GM10248 (cell line): ENCODE data around the gene TMPRSS6.

Experiments
- CTCF ChIA-PET: fragments of 300-600 bp; sonication (Branson Sonifier 250); formaldehyde crosslinking; extraction: SDS; loops from one replicate; lab custom pipeline; 2021; ENCODE audit warnings: antibody characterized with exemption; lab: Yijun Ruan, JAX
- POLR2A ChIA-PET: fragments of 350-650 bp; sonication (Branson Sonifier 250); formaldehyde crosslinking; extraction: SDS; loops from one replicate; lab custom pipeline; 2020; ENCODE audit warnings: antibody characterized with exemption; lab: Yijun Ruan, JAX
- DNase-seq: peaks from one replicate; pipeline ENCODE4 v3.0.0; 2012; ENCODE audit errors: extremely low spot score
- CTCF ChIP-seq: IDR thresholded peaks from 2 replicates; pipeline ENCODE4 v1.5.1; 2012; ENCODE audit warnings: mild to moderate bottlenecking, low read depth; ENCODE audit errors: extremely low read depth, missing control alignments, control extremely low read depth

The TMPRSS6 gene

GRCh38 chr22:37154925-37155712, 45.6 kb upstream of the TMPRSS6 start:
- TF ChIP-seq CTCF = no peak
- peak; percentile 42 for DNase-seq
- ChIA-PET POLR2A (interaction anchor here (0.7 kb wide), 1 partner anchor 196 kb away, joined by 3 read pairs; no protein-coding TSS in a partner anchor), CTCF (interaction anchor here (1.0 to 1.5 kb wide), 2 partner anchors 15 to 45 kb away, joined by 4 read pairs; no protein-coding TSS in a partner anchor)

GRCh38 chr22:37153901-37154300, 44.4 kb upstream of the TMPRSS6 start:
- ChIA-PET POLR2A (no interaction called here), CTCF (interaction anchor here (1.4 to 7.7 kb wide), 3 partner anchors 8 to 106 kb away, joined by 4 to 53 read pairs (median 4); no protein-coding TSS in a partner anchor)
- TF ChIP-seq CTCF = no peak
- no peak for DNase-seq

GRCh38 chr22:37151401-37151800, 41.9 kb upstream of the TMPRSS6 start:
- POLR2A ChIA-PET = no interaction called here
- no peak for DNase-seq
- CTCF ChIA-PET = interaction anchor here (1.5 to 7.7 kb wide), 3 partner anchors 10 to 17 kb away, joined by 3 to 53 read pairs (median 41); no protein-coding TSS in a partner anchor
- TF ChIP-seq CTCF = no peak

- no peak for TF ChIP-seq CTCF
- POLR2A ChIA-PET = interaction anchor here (2.7 kb wide), 1 partner anchor 10 kb away, joined by 13 read pairs; no protein-coding TSS in a partner anchor
- CTCF ChIA-PET = interaction anchor here (1.0 to 7.7 kb wide), 6 partner anchors 11 to 117 kb away, joined by 3 to 53 read pairs (median 18); no protein-coding TSS in a partner anchor
- no peak for DNase-seq
Measured at GRCh38 chr22:37150701-37151100, 41.2 kb upstream of the TMPRSS6 start.

- TF ChIP-seq CTCF = no peak
- POLR2A ChIA-PET = interaction anchor here (1.0 to 2.7 kb wide), 4 partner anchors 8 to 27 kb away, joined by 3 to 16 read pairs (median 8); no protein-coding TSS in a partner anchor
- no peak for DNase-seq
- CTCF ChIA-PET = interaction anchor here (0.7 to 7.7 kb wide), 13 partner anchors 8 to 111 kb away, joined by 3 to 53 read pairs (median 7); no protein-coding TSS in a partner anchor
Measured at GRCh38 chr22:37148742-37149665, 39.5 kb upstream of the TMPRSS6 start.
